ENCODE results near the gene SOHLH1.

- no peak for TF ChIP-seq CTCF (IDR thresholded peaks at IDR 0.05; ENCODE audit: low read length)
- TF ChIP-seq EZH2 (IDR thresholded peaks at IDR 0.05; ENCODE audit: borderline replicate concordance, low read length), result no peak
These were observed 37.9 kb upstream of the SOHLH1 start for GRCh38 chr9:135736979-135737839.

Measured in OCI-LY1 (cell line).